ENCODE results near the gene SH3RF1. TPM values are rescaled to one million over a fixed set of nuclear protein-coding genes. Genes with fewer than 3 reads are reported as not detected.

The SH3RF1 gene
- 18.8 and 21.6 TPM in 2 replicates for total RNA-seq (ENCODE audit: low replicate concordance)
- long read RNA-seq, partial matches to known transcripts, result 12 of 17 reads
- long read RNA-seq, other reads (novel, unspliced or antisense), result 5 of 17 reads

DNA sequence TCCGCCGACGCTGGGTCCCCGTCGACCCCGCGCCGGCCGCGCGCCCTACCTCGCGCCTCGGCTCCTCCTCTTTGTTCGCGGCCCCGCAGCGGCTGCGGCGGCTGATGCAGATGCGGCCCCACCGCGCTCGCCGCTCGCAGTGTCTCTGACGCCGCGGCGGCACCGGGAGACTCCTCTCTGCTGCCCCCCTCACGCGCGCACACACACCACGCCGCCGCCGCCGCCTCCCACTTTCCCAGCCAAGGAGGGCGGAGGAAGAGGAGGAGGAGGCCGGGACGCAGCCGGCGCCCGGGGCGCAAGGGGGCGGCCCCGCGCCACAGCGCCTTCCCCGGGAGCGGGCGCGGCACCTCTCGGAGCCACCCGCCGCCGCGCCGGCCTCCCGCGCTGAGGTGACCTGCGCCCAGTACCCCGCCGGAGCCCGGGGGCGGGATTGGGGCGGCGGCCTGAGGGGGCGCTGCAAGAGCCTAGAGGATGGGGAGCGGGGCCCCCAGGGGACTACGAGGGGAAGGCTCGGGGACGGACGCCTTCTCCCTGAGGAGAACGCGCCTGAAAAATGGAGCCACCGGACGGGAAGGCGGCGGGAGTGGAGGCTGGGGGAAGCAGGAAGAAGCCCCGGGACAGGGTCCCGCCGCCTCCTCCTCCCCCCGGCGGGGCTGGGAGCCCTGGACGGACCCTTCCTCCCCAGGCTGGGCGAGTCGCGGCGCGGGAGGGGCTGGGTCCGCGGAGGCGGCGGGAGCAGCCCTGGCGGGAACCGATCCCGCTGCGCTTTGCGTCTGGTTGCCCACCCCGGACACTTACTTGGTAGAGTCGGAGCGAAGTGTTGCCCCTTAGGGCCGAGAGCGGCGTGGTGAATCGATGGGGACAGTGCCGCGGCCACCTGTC is at the start of gene SH3RF1:
Gene SH3RF1 (minus strand): TSS at position 147 of the 882 bp plus-strand sequence. CDS start 1,744 bp downstream, outside the sequence.
- Mint-ChIP-seq H3K4me3 (peak within 1 kb of the TSS; percentile 95), H3K27ac (peak within 1 kb of the TSS; percentile 88), H3K4me1 (ENCODE audit: unreplicated experiment) (peaks cover 43% of the 10 kb centered on the region), H3K27me3 (no peaks in the 10 kb centered on the region), H3K36me3 (peaks cover 9% of the 10 kb centered on the region), H3K9me3 (peaks cover 1% of the 10 kb centered on the region)
- TF ChIP-seq, protein P1, sequence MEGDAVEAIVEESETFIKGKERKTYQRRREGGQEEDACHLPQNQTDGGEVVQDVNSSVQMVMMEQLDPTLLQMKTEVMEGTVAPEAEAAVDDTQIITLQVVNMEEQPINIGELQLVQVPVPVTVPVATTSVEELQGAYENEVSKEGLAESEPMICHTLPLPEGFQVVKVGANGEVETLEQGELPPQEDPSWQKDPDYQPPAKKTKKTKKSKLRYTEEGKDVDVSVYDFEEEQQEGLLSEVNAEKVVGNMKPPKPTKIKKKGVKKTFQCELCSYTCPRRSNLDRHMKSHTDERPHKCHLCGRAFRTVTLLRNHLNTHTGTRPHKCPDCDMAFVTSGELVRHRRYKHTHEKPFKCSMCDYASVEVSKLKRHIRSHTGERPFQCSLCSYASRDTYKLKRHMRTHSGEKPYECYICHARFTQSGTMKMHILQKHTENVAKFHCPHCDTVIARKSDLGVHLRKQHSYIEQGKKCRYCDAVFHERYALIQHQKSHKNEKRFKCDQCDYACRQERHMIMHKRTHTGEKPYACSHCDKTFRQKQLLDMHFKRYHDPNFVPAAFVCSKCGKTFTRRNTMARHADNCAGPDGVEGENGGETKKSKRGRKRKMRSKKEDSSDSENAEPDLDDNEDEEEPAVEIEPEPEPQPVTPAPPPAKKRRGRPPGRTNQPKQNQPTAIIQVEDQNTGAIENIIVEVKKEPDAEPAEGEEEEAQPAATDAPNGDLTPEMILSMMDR (conservative IDR thresholded peaks at IDR 0.05), result peak; percentile 60
- DNase-seq (ENCODE audit: extremely low spot score, unreplicated experiment), result peak; percentile 84

DNA sequence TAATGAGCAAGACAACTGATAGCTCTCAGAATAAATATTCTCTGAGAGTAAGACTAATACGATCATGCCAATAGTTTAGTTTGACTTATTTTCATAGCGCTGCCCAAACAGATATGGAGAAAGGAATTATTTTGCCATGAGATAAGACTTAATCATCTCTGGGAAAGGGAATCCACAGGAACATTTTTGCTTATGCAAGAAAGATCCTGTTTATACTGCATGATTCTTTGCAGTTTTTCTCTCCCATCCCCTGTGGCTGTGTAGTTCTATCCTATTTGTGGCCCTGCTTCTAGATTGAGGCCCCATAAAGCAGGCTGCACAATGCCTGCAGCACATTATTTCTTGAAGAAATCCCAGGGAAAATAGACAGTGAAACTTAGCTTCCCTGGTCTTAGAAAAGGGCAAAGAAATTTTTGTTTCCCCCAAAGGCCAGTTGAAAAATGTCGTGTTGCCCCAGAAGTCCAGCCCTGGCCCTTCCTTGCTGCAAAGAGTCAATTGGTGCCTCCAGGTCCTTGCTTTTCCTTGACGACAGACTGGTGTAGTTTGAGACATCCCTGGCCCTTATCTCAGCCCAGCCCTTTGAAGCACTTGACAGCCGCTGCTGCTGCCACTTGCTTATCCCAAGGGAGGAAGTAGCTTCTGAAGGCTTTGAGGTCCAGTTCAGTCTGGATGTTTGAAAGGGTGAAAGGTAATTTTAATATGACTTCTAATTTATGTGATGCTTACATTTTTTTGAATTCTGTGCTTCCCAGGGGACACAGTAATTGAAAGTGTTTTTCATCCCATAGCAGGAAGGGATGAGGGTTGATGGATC is 45.0 kb upstream of the SH3RF1 start:
- TF ChIP-seq, protein P1 (conservative IDR thresholded peaks at IDR 0.05), result no peak
- Mint-ChIP-seq H3K36me3 (no peaks in the 10 kb centered on the region), H3K27ac (no peak overlapping the region), H3K4me1 (ENCODE audit: unreplicated experiment) (peaks cover 34% of the 10 kb centered on the region), H3K27me3 (peaks cover 9% of the 10 kb centered on the region), H3K4me3 (peak overlapping the region; percentile 9), H3K9me3 (peaks cover 5% of the 10 kb centered on the region)
- DNase-seq (ENCODE audit: extremely low spot score, unreplicated experiment), result no peak

GRCh38 chr4:169314906-169315305 is 44.1 kb upstream of the SH3RF1 start:
- DNase-seq (ENCODE audit: extremely low spot score, unreplicated experiment), result no peak
- peaks cover 34% of the 10 kb centered on the region for H3K4me1 Mint-ChIP-seq (ENCODE audit: unreplicated experiment)
- H3K4me3 Mint-ChIP-seq, result no peak overlapping the region
- H3K27me3 Mint-ChIP-seq, result peaks cover 3% of the 10 kb centered on the region
- no peaks in the 10 kb centered on the region for H3K36me3 Mint-ChIP-seq
- H3K27ac Mint-ChIP-seq, result no peak overlapping the region
- TF ChIP-seq, protein P1 (conservative IDR thresholded peaks at IDR 0.05), result no peak
- H3K9me3 Mint-ChIP-seq, result peaks cover 5% of the 10 kb centered on the region

GRCh38 chr4:169313732-169314131 is 43.0 kb upstream of the SH3RF1 start:
- Mint-ChIP-seq H3K27ac (no peak overlapping the region), H3K36me3 (no peaks in the 10 kb centered on the region), H3K4me3 (no peak overlapping the region), H3K4me1 (ENCODE audit: unreplicated experiment) (peaks cover 34% of the 10 kb centered on the region), H3K27me3 (peaks cover 3% of the 10 kb centered on the region), H3K9me3 (peaks cover 6% of the 10 kb centered on the region)
- TF ChIP-seq, protein P1 (conservative IDR thresholded peaks at IDR 0.05), result no peak
- DNase-seq (ENCODE audit: extremely low spot score, unreplicated experiment), result no peak

- Mint-ChIP-seq H3K36me3 (no peaks in the 10 kb centered on the region), H3K4me1 (ENCODE audit: unreplicated experiment) (peaks cover 34% of the 10 kb centered on the region), H3K4me3 (no peak overlapping the region), H3K27me3 (peaks cover 3% of the 10 kb centered on the region), H3K27ac (peak overlapping the region; percentile 39), H3K9me3 (peaks cover 13% of the 10 kb centered on the region)
- TF ChIP-seq, protein P1 (conservative IDR thresholded peaks at IDR 0.05), result no peak
- no peak for DNase-seq (ENCODE audit: extremely low spot score, unreplicated experiment)
Measured at GRCh38 chr4:169312690-169313422, 42.1 kb upstream of the SH3RF1 start.

All from type B pancreatic cell (in vitro differentiated cells).